KOPT-K1 (cell line): ENCODE data around the gene XPO1.
"Not testable (repeated sequence)": the region's sequence is repeated elsewhere in the genome, so short reads cannot be mapped to it uniquely, and the experiment has no call there.

ENCODE experiments used
- H3K27ac ChIP-seq: fragments of 200-600 bp; sonication (generic); 2 replicates; pipeline ENCODE4 v1.5.1; 2016; ENCODE audit warnings: antibody characterized with exemption, mild to moderate bottlenecking, low read depth, low read length; ENCODE audit not compliant: poor library complexity, severe bottlenecking
- H3K36me3 ChIP-seq: fragments of 200-600 bp; sonication (generic); 2 replicates; pipeline ENCODE4 v1.5.1; 2017; ENCODE audit warnings: antibody characterized with exemption, mild to moderate bottlenecking, low read length, moderate library complexity; ENCODE audit not compliant: insufficient read depth
- H3K9me3 ChIP-seq: fragments of 200-600 bp; sonication (generic); 2 replicates; pipeline ENCODE4 v1.5.1; 2017; ENCODE audit warnings: antibody characterized with exemption, low read length, mild to moderate bottlenecking; ENCODE audit not compliant: insufficient read depth, poor library complexity, severe bottlenecking

Gene XPO1

GRCh38 chr2:61460163-61460562, 78.0 kb downstream of the XPO1 start:
- Histone ChIP-seq H3K27ac (no peak overlapping the region), H3K36me3 (peaks cover 33% of the 10 kb centered on the region), H3K9me3 (no peaks in the 10 kb centered on the region)

- Histone ChIP-seq H3K9me3 (no peaks in the 10 kb centered on the region), H3K36me3 (peaks cover 30% of the 10 kb centered on the region), H3K27ac (no peak overlapping the region)
Observed at GRCh38 chr2:61456746-61457420, 81.3 kb downstream of the XPO1 start.

- H3K36me3 ChIP-seq = peaks cover 33% of the 10 kb centered on the region
- H3K9me3 ChIP-seq = no peaks in the 10 kb centered on the region
- H3K27ac ChIP-seq = no peak overlapping the region
Observed at GRCh38 chr2:61456070-61456745, 81.9 kb downstream of the XPO1 start.

DNA sequence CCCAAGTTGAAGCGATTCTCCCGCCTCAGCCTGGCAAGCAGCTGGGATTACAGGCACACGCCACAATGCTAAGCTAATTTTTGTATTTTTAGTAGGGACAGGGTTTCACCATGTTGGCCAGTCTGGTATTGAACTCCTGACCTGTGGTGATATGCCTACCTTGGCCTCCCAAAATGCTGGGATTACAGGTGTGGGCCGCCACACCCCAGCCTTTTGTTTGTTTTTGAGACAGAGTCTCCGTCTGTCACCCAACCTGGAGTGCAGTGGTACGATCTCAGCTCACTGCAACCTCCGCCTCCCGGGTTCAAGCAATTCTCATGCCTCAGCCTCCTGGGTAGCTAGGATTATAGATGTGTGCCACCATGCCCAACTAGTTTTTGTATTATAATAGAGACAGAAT, 83.2 kb downstream of the XPO1 start:
- H3K36me3 ChIP-seq = peaks cover 23% of the 10 kb centered on the region
- not testable (repeated sequence) for H3K9me3 ChIP-seq, H3K27ac ChIP-seq

DNA sequence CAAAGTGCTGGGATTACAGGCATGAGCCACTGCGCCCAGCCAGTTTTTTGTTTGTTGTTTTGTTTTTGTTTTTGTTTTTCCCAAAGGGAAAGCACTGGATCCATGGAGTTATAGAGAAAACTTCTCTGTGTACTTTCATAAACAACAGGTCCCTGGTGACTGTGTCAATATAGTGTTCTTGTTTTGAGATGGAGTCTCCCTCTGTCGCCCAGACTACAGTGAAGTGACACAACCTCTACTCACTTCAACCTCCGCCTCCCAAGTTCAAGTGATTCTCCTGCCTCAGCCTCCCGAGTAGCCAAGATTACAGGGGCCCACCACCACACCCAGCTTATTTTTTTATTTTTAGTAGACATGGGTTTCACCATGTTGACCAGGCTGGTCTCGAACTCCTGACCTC, 83.8 kb downstream of the XPO1 start:
- H3K9me3 ChIP-seq = peaks cover 4% of the 10 kb centered on the region
- no peak overlapping the region for H3K27ac ChIP-seq
- H3K36me3 ChIP-seq = peaks cover 22% of the 10 kb centered on the region; the same call in 1 of the 2 replicates

GRCh38 chr2:61452392-61452791, 85.8 kb downstream of the XPO1 start:
- Histone ChIP-seq H3K9me3 (peaks cover 7% of the 10 kb centered on the region), H3K27ac (no peak overlapping the region), H3K36me3 (peaks cover 8% of the 10 kb centered on the region; the same call in 1 of the 2 replicates)

DNA sequence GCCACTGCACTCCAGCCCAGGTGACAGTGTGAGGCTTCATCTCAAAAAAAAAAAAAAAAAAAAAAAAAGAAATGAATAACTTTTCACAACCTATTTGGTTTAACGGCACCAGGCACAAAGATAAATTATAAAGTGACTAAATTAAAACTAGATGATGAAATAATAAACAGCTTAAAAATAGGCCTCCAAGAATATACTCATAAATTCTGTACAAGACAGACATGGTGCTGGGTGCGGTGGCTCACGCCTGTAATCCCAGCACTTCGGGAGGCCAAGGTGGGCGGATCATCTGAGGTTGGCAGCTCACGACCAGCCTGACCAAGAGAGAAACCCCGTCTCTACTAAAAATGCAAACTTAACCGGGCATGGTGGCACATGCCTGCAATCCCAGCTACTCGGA, 87.0 kb downstream of the XPO1 start:
- no peak overlapping the region for H3K27ac ChIP-seq
- peaks cover 7% of the 10 kb centered on the region for H3K9me3 ChIP-seq
- H3K36me3 ChIP-seq = peaks cover 5% of the 10 kb centered on the region; the same call in 1 of the 2 replicates

GRCh38 chr2:61450144-61450543, 88.0 kb downstream of the XPO1 start:
- peaks cover 5% of the 10 kb centered on the region; the same call in 1 of the 2 replicates for H3K36me3 ChIP-seq
- H3K9me3 ChIP-seq = peaks cover 7% of the 10 kb centered on the region
- no peak overlapping the region for H3K27ac ChIP-seq

DNA sequence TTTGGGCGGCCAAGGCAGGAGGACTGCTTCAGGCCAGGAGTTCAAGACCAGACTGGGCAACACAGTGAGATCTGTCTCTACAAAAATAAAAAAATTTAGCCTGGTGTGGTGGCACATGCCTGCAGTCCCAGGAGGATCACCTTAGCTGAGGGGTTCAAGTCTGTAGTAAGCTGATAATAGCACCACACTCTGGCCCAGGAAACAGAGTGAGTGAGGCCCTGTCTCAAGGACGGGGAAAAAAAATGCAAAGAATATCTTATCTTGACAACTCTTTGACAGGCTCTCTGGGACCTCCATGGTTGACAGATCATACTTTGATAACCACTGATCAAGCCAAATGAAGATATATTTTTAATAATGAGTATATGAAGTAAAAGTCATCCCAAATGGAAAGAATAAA, 89.9 kb downstream of the XPO1 start:
- Histone ChIP-seq H3K27ac (no peak overlapping the region), H3K36me3 (peaks cover 8% of the 10 kb centered on the region; the same call in 1 of the 2 replicates), H3K9me3 (peaks cover 7% of the 10 kb centered on the region)

DNA sequence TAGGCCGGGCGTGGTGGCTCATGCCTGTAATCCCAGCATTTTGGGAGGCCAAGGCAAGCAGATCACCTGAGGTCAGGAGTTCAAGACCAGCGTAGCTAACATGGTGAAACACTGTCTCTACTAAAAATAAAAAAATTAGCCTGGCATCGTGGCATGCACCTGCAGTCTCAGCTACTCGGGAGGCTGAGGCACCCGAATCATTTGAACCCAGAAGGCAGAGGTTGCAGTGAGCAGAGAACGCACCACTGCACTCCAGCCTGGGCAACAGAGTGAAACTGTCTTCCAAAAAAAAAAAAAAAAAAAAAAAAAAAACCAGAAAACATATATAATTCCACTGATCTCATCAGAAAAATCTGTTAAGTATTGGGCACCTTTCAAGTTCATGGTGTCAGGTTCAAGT, 91.2 kb downstream of the XPO1 start:
- H3K9me3 ChIP-seq, H3K36me3 ChIP-seq, H3K27ac ChIP-seq: not testable (repeated sequence)

DNA sequence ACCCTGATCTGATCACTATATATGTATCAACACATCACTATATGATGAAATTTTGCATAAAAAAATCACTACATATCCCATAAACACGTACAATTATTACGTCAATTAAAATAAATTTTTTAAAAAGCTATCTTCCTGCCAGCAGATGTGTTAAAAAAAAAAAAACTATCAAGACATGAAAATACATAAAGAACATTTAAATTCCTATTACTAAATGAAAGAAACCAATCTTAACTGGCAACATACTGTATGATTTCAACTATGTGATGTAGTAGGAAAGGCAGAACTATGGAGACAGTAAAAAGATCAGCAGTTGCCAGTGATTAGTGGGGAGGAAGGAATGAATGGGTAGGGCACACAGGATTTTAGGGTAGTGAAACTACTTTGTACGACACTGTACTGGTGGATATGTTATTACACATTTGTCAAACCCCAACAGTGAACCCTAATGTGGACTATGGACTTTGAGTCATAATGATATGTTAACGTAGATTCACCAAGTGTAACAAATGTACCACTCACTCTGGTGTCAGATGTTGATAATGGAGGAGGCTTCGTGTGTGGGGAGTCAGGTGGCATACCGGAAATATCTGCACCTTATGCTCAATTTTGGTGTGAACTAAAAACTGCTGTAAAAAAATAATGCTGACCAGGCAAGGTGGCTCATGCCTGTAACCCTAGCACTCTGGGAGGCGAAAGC, 94.7 kb downstream of the XPO1 start:
- Histone ChIP-seq H3K9me3 (peaks cover 6% of the 10 kb centered on the region), H3K36me3 (peaks cover 8% of the 10 kb centered on the region; the same call in 1 of the 2 replicates), H3K27ac (no peak overlapping the region)

- H3K27ac ChIP-seq = no peak overlapping the region
- peaks cover 40% of the 10 kb centered on the region for H3K9me3 ChIP-seq
Observed at GRCh38 chr2:61439241-61440002, 98.7 kb downstream of the XPO1 start.

GRCh38 chr2:61438670-61439069, 99.5 kb downstream of the XPO1 start:
- Histone ChIP-seq H3K9me3 (peaks cover 40% of the 10 kb centered on the region), H3K36me3 (peaks cover 6% of the 10 kb centered on the region; the same call in 1 of the 2 replicates), H3K27ac (no peak overlapping the region)

More at GRCh38 chr2:61439241-61440002, 98.7 kb downstream of the XPO1 start:
- H3K36me3 ChIP-seq = peaks cover 8% of the 10 kb centered on the region; the same call in 1 of the 2 replicates

DNA sequence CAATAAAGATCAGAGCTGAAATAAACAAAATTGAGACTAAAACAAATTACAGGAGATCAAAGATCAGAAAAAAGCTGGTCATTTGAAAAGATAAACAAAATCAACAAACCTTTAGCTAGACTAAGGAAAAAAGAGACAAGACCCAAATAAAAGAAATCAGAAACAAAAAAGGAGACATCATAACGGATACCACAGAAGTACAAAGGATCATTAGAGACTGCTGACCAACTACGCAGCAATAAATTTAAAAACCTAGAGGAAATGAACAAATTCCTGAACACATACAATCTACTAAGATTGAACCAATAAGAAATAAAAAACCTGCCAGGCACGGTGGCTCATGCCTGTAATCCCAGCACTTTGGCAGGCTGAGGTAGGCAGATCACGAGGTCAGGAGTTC, 101.0 kb downstream of the XPO1 start:
- peaks cover 40% of the 10 kb centered on the region for H3K9me3 ChIP-seq
- H3K27ac ChIP-seq = no peak overlapping the region
- H3K36me3 ChIP-seq = 0 out of 2 replicates have a peak, but pooled peaks cover 5% of the 10 kb centered on the region

- Histone ChIP-seq H3K9me3 (peaks cover 40% of the 10 kb centered on the region), H3K27ac (no peak overlapping the region), H3K36me3 (0 out of 2 replicates have a peak, but pooled peaks cover 5% of the 10 kb centered on the region)
Observed at GRCh38 chr2:61436092-61436491, 102.1 kb downstream of the XPO1 start.
